SH-SY5Y (cell line): Measurements from ENCODE around the gene PLK5.

Experiments used
- GATA2 ChIP-seq: IDR thresholded peaks from 2 replicates; pipeline ENCODE4 v1.6.1; 2011; ENCODE audit warnings: mild to moderate bottlenecking, low read depth, low read length
- GATA3 ChIP-seq: IDR thresholded peaks from 2 replicates; pipeline ENCODE4 v1.6.1; 2011; ENCODE audit warnings: low read depth, mild to moderate bottlenecking, low read length, moderate library complexity

Gene PLK5

DNA sequence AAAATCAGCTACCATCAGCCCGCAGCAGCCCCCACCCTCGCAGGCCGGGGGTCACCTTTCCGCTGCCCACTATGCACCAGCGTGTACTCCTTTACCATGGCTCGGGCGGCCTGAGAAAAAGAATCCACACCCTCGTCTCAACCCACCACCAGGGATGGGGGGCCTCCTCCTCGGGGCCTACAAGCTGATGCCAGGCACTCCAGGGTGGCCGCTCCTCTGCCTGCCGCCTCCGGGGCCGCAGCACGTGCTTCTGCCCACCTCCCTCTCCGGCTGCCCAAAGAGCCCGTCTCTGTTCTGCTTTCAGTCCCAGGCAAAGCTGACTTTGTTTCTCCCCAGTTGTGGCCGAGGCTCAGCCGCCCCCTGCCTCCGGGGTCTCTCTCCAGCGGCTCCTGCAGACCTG is 55.3 kb downstream of the PLK5 start:
- TF ChIP-seq GATA3: no peak
- TF ChIP-seq GATA2: no peak

DNA sequence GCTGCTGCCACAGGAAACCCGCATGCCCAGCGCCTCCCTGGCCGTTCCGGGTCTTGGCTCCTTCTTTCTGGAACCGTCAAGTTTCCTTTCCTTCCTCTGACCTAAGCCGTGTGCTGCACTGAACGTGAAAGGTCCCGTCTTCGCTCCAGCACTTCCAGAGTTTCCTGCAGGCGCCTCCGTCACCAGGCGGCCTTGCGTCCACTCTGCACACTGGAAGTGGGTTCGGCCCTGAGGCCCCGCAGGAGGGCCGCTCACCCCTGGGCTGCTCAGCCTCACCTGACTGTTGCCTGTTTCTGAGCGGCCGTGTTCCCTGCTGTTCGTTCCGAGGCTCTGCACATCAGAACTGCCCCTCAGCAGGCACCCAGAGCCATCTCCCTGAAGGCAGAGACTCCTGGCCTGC is 56.5 kb downstream of the PLK5 start:
- no peak for TF ChIP-seq GATA3
- no peak for TF ChIP-seq GATA2

DNA sequence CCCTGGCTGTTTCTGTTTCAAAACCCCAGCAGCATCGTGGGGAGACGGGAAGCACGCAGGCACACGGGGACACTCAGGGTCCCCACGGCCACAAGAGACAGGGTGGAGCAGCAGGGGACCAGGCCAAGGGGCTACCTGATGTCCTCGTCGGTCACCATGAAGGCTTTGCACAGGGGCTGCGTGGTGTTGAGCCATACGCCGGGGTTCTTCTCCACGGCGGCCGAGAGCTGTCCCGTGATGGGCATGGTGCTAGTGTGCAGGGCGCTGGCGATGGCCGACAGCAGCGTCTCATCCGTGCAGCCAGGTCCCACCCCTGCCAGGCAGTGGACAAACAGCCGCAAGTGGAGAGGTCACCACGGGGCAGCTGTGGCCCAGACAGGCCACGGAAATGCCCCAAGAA is 57.1 kb downstream of the PLK5 start:
- no peak for TF ChIP-seq GATA2
- no peak for TF ChIP-seq GATA3

DNA sequence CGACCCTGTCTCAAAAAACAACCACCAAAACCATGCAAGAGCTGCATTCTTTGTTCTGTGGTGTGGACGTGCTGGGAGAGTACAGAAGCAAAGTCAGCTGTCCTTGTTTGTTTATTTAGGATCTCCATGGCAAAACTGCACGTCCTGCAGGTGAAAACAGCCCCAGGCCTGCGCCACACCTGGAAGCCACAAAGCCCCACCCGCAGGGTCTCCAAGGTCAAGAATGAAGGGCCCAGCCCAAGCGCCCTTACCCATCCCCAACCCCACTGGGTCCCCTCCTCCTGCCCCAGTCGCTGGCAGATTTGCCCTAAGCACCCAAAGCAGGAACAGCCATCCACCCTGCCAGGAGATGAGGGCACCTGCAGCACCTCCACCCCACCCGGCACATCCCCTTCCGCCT is 58.3 kb downstream of the PLK5 start:
- no peak for TF ChIP-seq GATA2
- no peak for TF ChIP-seq GATA3

DNA sequence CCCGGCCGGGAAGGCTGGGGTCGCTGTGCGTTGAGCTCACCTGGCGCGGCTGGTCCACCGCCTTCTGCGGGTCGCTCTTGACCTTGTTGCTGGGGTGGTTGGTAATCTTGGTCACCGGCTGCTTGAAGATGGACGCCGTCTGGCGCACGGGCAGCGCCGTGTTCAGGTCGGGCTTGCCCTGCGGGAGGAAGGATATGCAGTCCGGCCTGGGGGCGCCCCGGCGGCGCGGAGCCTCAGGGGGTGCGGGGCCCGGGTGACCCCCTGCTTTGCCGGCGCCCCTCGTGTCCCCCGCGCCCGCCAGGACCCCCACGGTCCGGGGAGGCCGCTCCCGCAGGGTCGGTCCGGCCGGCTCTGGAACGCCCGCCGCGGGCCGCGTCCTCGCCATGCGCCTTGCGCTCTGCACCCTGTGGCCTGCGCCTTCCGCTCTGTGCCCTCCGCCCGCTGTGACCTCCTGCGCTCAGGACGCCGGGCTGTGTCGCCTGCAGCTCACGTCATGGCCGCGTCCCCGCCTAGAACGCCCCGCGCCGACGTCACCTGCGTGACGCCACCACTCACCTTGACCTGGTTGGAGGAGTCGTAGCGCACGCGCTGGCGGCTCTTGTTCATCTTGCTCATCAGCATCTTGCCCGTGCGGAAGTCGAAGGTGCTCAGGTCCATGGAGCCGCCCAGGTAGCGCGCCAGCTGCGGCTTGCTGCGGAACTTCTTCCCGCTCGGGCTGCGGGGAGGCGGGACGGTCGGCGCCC is 60.8 kb downstream of the PLK5 start:
- no peak for TF ChIP-seq GATA2
- no peak for TF ChIP-seq GATA3

DNA sequence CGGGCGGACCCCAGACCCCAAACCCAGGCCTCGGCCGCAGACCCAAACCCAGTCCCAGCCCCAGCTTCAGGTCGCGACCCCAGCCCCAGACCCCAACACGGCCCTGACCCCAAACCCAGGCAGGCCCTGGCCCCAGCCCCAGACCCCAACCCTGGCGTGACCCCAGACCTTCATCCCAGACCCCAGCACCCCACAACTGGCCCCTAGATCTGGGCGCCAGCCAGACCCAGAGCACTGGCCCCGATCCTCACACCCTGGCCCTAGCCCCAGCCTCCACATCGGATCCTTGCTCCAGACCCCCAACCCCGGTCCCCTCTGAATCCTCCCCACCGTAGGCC is 61.3 kb downstream of the PLK5 start:
- TF ChIP-seq GATA3: no peak
- TF ChIP-seq GATA2: no peak
